Endothelial cell of umbilical vein (primary cell): ENCODE results near the gene MINK1. TPM values are rescaled to one million over a fixed set of nuclear protein-coding genes. Genes with fewer than 3 reads are reported as not detected.

Source experiments
- BruUV-seq: library from RNA; stranded (reverse); fragments of 400-500 nt; replicated peaks from 2 replicates; lab custom pipeline; 2021; lab: Mats Ljungman, UMichigan
- CTCF ChIA-PET: fragments of 300-600, 350-600 bp; sonication (Branson Sonifier 250); formaldehyde crosslinking; loops from one replicate; lab custom pipeline; 2021; ENCODE audit warnings: antibody characterized with exemption, inconsistent platforms; lab: Charles Lee
- POLR2A ChIA-PET: fragments of 300-600, 350-600 bp; sonication (Branson Sonifier 250); formaldehyde crosslinking; loops from one replicate; lab custom pipeline; 2021; ENCODE audit warnings: antibody characterized with exemption, inconsistent platforms; lab: Charles Lee
- DNase-seq: peaks from one replicate; pipeline ENCODE4 v3.0.0-alpha.2; 2011; ENCODE audit warnings: low read depth, low spot score
- FAIRE-seq: peaks from 2 replicates; lab custom pipeline; 2011; peaks lifted over from hg19 to GRCh38; lab: Jason Lieb, UNC
- H2AFZ ChIP-seq: 2 replicates; pipeline ENCODE4 v1.6.0; 2012; ENCODE audit warnings: low read depth, low read length, control low read depth, inconsistent platforms
- H3K27ac ChIP-seq: 2 replicates; pipeline ENCODE4 v1.5.1; 2011; ENCODE audit warnings: low read depth, mild to moderate bottlenecking, control low read depth, low read length, moderate library complexity; ENCODE audit not compliant: insufficient read depth
- H3K27me3 ChIP-seq, 2 experiments: 2 replicates each; pipeline versions ENCODE4 v1.6.0 to v1.6.1; 2011; ENCODE audit warnings: low read length in 2 of 2, mixed read lengths in 1 of 2; ENCODE audit not compliant: control insufficient read depth in 2 of 2, insufficient read depth in 2 of 2
- H3K36me3 ChIP-seq, 2 experiments: 2 replicates in 1 of 2; 3 replicates in 1 of 2; pipeline ENCODE4 v1.5.1; 2011; ENCODE audit warnings: low read length in 2 of 2, mild to moderate bottlenecking in 1 of 2, moderate library complexity in 1 of 2; ENCODE audit not compliant: control insufficient read depth in 2 of 2, insufficient read depth in 2 of 2; ENCODE audit errors: extremely low read depth in 1 of 2
- H3K4me1 ChIP-seq: 3 replicates; pipeline ENCODE4 v1.5.1; 2011; ENCODE audit warnings: mild to moderate bottlenecking, low read length; ENCODE audit not compliant: control insufficient read depth, insufficient read depth; ENCODE audit errors: extremely low read depth
- H3K4me2 ChIP-seq: 2 replicates; pipeline ENCODE4 v1.6.1; 2011; ENCODE audit warnings: low read length, control low read depth, mixed read lengths; ENCODE audit not compliant: insufficient read depth
- H3K4me3 ChIP-seq, 3 experiments: fragments of 200-600 bp in 1 of 3; sonication (generic), shearing (Covaris generic) in 1 of 3; replicated peaks in 1 of 3; 2 replicates each; pipeline ENCODE4 v1.5.1; 2011 to 2016; ENCODE audit warnings: control low read depth in 3 of 3, low read length in 3 of 3, mild to moderate bottlenecking in 2 of 3, inconsistent platforms in 1 of 3, low read depth in 1 of 3, moderate library complexity in 1 of 3; ENCODE audit not compliant: insufficient read depth in 1 of 3
- H3K79me2 ChIP-seq: 2 replicates; pipeline ENCODE4 v1.6.0; 2012; ENCODE audit warnings: low read length, inconsistent platforms; ENCODE audit not compliant: control insufficient read depth, insufficient read depth
- H3K9ac ChIP-seq: replicated peaks from 2 replicates; pipeline ENCODE3; 2011; ENCODE audit warnings: low read length, control low read depth; ENCODE audit not compliant: insufficient read depth; ENCODE audit errors: extremely low read depth
- H3K9me1 ChIP-seq: replicated peaks from 3 replicates; pipeline ENCODE4 v1.6.0; 2011; ENCODE audit warnings: mild to moderate bottlenecking, low read length; ENCODE audit not compliant: control insufficient read depth, insufficient read depth; ENCODE audit errors: extremely low read depth
- H3K9me3 ChIP-seq: replicated peaks from 2 replicates; pipeline ENCODE4 v1.5.1; 2012; ENCODE audit warnings: low read length, inconsistent platforms; ENCODE audit not compliant: control insufficient read depth, insufficient read depth
- H4K20me1 ChIP-seq: replicated peaks from 2 replicates; pipeline ENCODE3; 2011; ENCODE audit warnings: mild to moderate bottlenecking, low read length; ENCODE audit not compliant: control insufficient read depth, insufficient read depth; ENCODE audit errors: extremely low read depth
- CTCF ChIP-seq, 2 donors: IDR thresholded peaks; 1 replicate in 1 of 2; 2 replicates in 1 of 2; pipeline ENCODE4 v1.5.1; 2011; ENCODE audit warnings: low read length in 2 of 2, mild to moderate bottlenecking in 2 of 2, moderate library complexity in 2 of 2, control low read depth in 1 of 2, inconsistent platforms in 1 of 2, low read depth in 1 of 2; ENCODE audit not compliant: insufficient read depth in 1 of 2; ENCODE audit errors: extremely low read depth in 1 of 2
- EZH2 ChIP-seq: IDR thresholded peaks from 2 replicates; pipeline ENCODE4 v1.6.1; 2012; ENCODE audit warnings: borderline replicate concordance, low read depth, mild to moderate bottlenecking, moderate library complexity, low read length, inconsistent platforms; ENCODE audit not compliant: severe bottlenecking
- FOS ChIP-seq: IDR thresholded peaks from 2 replicates; pipeline ENCODE4 v1.6.1; 2011; ENCODE audit warnings: mild to moderate bottlenecking, low read length, moderate library complexity, borderline replicate concordance; ENCODE audit not compliant: insufficient read depth
- GATA2 ChIP-seq: IDR thresholded peaks from 2 replicates; pipeline ENCODE4 v1.7.0; 2011; ENCODE audit warnings: low read depth, mild to moderate bottlenecking, moderate library complexity, mixed read lengths, low read length; ENCODE audit not compliant: insufficient read length, insufficient read depth
- JUN ChIP-seq: IDR thresholded peaks from 2 replicates; pipeline ENCODE4 v1.6.1; 2011; ENCODE audit warnings: borderline replicate concordance, low read depth; ENCODE audit not compliant: insufficient read length, insufficient read depth
- MAX ChIP-seq: IDR thresholded peaks from 2 replicates; pipeline ENCODE4 v1.6.1; 2011; ENCODE audit not compliant: insufficient read depth, insufficient read length
- MYC ChIP-seq: IDR thresholded peaks from one replicate; pipeline ENCODE4 v1.6.1; 2011; ENCODE audit warnings: mild to moderate bottlenecking, low read depth, low read length
- POLR2A ChIP-seq: IDR thresholded peaks from 2 replicates; pipeline ENCODE4 v1.6.1; 2012; ENCODE audit warnings: low read depth, mild to moderate bottlenecking, control low read depth, low read length
- POLR2AphosphoS5 ChIP-seq: IDR thresholded peaks from 2 replicates; pipeline ENCODE4 v1.6.1; 2012; ENCODE audit warnings: low read depth, mild to moderate bottlenecking, control low read depth, low read length, moderate library complexity; ENCODE audit not compliant: insufficient read depth
- dilution Hi-C: fragments of 300-500 bp; cut with MboI; formaldehyde crosslinking; loops from one replicate; pipeline ENCODE4 v1.15.0; 2019; ENCODE audit warnings: low sequenced_read_pairs; ENCODE audit not compliant: extremely low pct_ligation_motif_present
- intact Hi-C: fragments of 100-400 bp; cut with micrococcal nuclease; formaldehyde crosslinking; loops from one replicate; pipeline ENCODE4 v1.10.0; 2022
- polyA plus RNA-seq, 4 experiments: library from polyadenylated mRNA; depleted of rRNA in 3 of 4; stranded (reverse) in 3 of 4; unstranded in 1 of 4; fragments of >200 nt; gene quantifications; 2 replicates each; pipeline versions ENCODE4 v1.2.1 to v1.2.3, GENCODE V29; 2011 to 2012; ENCODE audit warnings: missing spikeins in 1 of 4
- total RNA-seq: library from RNA; stranded (reverse); gene quantifications from 2 replicates; pipeline ENCODE4 v1.2.3, GENCODE V29; 2021

Gene MINK1
- total and polyA plus RNA-seq, 2 donors (not counting 3 experiments of a cell fraction or from before 2014, with no cell fraction given) = 53.6 to 89.4 TPM

- Histone ChIP-seq H3K79me2 (peaks cover 2% of the 10 kb centered on the region), H3K4me1 (peaks cover 7% of the 10 kb centered on the region), H4K20me1 (no peaks in the 10 kb centered on the region), H2AFZ (no peak overlapping the region), H3K9ac (no peak overlapping the region), H3K9me1 (no peaks in the 10 kb centered on the region), H3K4me3 (no peak overlapping the region), H3K27me3 (no peaks in the 10 kb centered on the region), H3K27ac (no peak overlapping the region), H3K9me3 (no peaks in the 10 kb centered on the region), H3K36me3 (peaks cover 2 to 15% of the 10 kb centered on the region in 2 experiments), H3K4me2 (no peak overlapping the region)
- FAIRE-seq = no peak
- dilution Hi-C loops = no loop called here
- ChIA-PET CTCF (no interaction called here), POLR2A (no interaction called here)
- intact Hi-C loops = no loop called here
- TF ChIP-seq JUN (no peak), EZH2 (no peak), MYC (no peak), POLR2AphosphoS5 (no peak), POLR2A (no peak), FOS (no peak), GATA2 (no peak), CTCF (IDR thresholded peaks at IDR 0.05; ENCODE audit: extremely low read depth in 1 of 2, insufficient read depth in 1 of 2, low read depth in 1 of 2, low read length in 2 of 2) (no peak), MAX (no peak)
- DNase-seq = no peak
- BruUV-seq = no TSS peak
These were observed 43.9 kb downstream of the MINK1 start for GRCh38 chr17:4877089-4877488.
